DND-41 (cell line): Measurements from ENCODE around the gene RHOB.
A peak's percentile ranks its signal among the peaks of the same experiment; 100 is the strongest.

Source experiments
- CTCF ChIP-seq: IDR thresholded peaks from 2 replicates; pipeline ENCODE4 v1.5.1; 2012; ENCODE audit warnings: borderline replicate concordance, low read length, moderate library complexity, mild to moderate bottlenecking; ENCODE audit not compliant: poor library complexity, severe bottlenecking; ENCODE audit errors: extremely low read depth
- EZH2 ChIP-seq: IDR thresholded peaks from 3 replicates; pipeline ENCODE4 v1.6.1; 2012; ENCODE audit warnings: borderline replicate concordance, low read depth, mild to moderate bottlenecking, moderate library complexity, low read length, inconsistent platforms; ENCODE audit not compliant: severe bottlenecking

- peak; percentile 39 for TF ChIP-seq CTCF
- TF ChIP-seq EZH2 = no peak
These were observed 24.2 kb upstream of the RHOB start for GRCh38 chr2:20422402-20423271.
